Measurements from ENCODE around the gene TFPT. TPM values are rescaled to one million over a fixed set of nuclear protein-coding genes. Genes with fewer than 3 reads are reported as not detected.

Gene TFPT
- total RNA-seq, 1 experiment from 2014 or later = 10.3 TPM

DNA sequence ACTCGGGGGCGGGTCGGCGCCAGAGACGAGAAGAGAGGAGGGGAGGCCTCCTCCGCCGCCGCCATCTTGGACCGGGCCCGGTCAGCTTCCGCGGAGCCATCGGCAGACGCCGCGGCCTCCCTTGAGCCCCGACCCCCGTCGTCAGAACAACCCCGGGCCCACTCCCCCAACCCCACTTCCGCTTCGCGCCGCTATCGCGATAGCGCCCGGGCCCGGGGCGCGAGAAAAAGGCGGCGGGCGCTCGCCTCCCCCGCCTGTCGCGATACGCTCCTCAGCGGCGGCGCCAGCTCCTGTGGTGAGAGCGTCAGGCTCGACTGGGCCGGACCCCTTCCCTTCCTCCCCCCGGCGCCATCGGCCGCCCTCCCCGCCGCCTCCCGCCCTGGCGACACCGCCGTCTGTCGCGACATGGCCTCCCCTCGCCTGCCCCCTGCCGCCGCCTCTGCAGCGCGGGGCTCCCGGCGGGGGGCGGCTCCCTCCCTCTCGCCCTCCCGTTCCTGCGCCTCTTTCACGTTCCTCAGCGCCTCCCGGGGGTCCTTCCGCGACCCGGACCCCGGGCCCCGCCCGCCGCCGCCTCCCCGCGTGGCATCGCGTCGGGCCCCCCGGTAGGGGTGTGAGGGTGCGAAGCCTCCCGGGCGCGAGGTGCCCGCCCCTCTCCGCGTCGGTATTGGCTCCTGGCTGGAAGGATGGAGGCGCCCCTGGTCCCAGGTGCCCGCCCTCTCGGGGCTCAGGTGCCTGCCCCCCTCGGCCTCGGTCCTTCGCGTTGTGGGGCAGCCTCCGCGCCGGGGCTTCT is 22.4 kb upstream of the TFPT start, which contains the start of gene CNOT3:
TSS of gene CNOT3 (plus strand) at position 64 of the 790 bp plus-strand sequence. CDS start 5,217 bp downstream, outside the sequence.
- Histone ChIP-seq H3K36me3 (peaks cover 13% of the 10 kb centered on the region), H3K27ac (peak within 1 kb of the TSS; percentile 95), H3K4me1 (no peaks in the 10 kb centered on the region), H3K9me3 (replicated peaks) (no peaks in the 10 kb centered on the region), H3K27me3 (no peaks in the 10 kb centered on the region), H3K4me3 (peak within 1 kb of the TSS; percentile 83)
- no peak for DNase-seq

DNA sequence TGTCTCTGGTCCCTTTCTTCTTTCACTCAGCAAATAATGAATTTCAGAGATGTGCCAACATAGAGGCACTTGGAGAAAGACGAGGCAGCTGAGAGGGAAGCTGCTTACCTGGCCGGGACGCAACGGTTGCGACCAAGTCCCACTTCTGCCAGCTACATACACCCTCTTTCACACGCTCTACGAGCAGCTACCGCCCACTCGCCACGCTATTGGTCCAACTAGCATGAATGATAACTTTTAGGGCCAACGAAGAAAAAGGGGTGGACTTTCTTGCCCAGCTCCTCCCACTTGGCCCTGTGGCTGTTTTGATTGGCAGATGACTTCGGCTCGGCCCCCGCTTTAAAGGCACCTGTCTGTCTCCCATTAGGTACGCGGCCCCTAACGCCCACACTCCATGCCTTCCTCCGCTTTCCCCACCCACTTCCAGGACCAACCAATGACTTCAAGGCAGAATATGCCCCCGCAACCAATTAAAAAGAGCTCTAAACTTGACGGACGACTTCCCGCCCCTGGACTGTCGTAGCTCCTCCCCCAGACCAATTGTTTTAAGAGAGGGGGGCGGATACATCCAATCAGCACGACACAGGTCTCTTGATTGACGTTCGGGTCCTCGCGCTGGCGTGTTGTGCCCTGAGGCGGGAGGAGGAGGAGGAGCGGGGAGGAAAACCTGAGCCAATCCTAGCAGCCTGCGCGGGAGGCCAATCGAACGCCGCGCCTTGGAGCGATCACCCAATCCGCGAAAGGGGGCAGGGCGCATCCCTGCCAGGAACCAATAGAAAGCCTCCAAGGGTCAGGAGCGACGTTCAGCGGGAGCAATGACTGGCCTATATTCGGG is 21.6 kb upstream of the TFPT start:
- Histone ChIP-seq H3K36me3 (peaks cover 7% of the 10 kb centered on the region; the same call in 1 of the 2 replicates), H3K4me1 (no peaks in the 10 kb centered on the region), H3K9me3 (replicated peaks) (no peaks in the 10 kb centered on the region), H3K4me3 (peak overlapping the region; percentile 83), H3K27me3 (no peaks in the 10 kb centered on the region), H3K27ac (peak overlapping the region; percentile 95)
- peak; percentile 99 to 100 for DNase-seq

DNA sequence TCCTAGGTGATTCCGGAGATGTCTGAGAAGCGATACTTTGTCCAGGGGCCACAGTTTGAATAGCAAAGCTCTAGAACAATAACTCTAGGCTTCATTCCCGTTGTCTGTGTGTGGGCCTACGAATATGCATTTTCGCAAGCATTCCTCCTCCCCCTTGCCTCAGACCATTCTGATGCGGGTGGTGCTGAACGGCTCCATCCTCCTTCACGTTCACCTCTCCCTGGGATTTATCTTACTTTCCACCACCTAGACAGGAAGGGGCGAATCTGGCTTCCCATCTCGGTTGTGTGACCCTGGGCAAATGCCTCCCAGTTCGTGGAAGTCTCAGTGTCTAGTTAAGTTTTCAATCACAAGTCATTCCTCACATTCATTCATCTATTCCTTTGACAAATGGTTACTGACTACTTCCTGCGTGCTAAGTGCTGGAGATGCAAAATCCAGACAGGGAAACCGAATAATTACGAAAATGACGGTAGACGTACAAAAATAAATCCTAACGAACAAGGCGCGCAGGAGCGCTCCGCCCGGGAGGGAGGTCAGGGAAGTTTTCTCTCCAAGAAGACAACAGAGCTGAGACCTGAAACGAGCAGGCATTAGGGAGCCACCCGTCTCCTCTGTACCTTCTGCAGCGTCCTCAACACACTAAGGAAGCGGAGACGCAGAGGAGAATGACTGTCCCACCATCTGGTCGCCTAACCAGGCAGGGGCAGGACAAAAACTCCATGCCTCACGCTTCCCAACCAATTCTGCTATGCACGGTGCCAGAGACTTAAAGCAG is 20.8 kb upstream of the TFPT start:
- peak overlapping the region; percentile 21 for H3K27ac ChIP-seq
- peak overlapping the region; percentile 57 for H3K4me3 ChIP-seq
- no peaks in the 10 kb centered on the region for H3K27me3 ChIP-seq
- DNase-seq = no peak
- H3K9me3 ChIP-seq (replicated peaks) = no peaks in the 10 kb centered on the region
- no peaks in the 10 kb centered on the region for H3K4me1 ChIP-seq
- peaks cover 2% of the 10 kb centered on the region; the same call in 1 of the 2 replicates for H3K36me3 ChIP-seq

DNA sequence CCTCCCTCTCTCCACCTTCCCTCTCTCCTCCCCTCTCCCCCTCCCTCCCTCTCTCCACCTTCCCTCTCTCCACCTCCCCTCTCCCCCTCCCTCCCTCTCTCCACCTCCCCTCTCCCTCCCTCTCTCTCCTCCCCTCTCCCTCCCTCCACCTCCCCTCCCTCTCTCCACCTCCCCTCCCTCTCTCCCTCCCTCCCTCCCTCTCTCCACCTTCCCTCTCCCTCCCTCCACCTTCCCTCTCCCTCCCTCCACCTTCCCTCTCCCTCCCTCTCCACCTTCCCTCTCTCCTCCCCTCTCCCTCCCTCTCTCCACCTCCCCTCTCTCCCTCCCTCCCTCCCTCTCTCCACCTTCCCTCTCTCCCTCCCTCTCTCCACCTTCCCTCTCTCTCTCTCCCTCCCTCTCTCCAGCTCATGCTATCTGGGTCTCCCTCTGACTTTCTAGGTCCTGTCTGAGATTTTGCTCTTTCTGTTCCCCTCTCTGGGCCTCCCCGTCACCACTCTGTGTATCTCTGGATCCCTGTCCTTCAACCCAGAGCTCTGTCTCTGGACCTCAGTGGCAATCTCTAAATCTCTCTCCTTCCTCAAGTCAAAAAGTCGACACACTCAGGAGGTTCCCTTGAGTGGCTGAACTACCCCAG is 18.6 kb upstream of the TFPT start:
- H3K27me3 ChIP-seq = no peaks in the 10 kb centered on the region
- 0 out of 2 replicates have a peak, but pooled peaks cover 2% of the 10 kb centered on the region for H3K36me3 ChIP-seq
- H3K9me3 ChIP-seq (replicated peaks) = no peaks in the 10 kb centered on the region
- no peak overlapping the region for H3K27ac ChIP-seq
- DNase-seq = no peak
- H3K4me3 ChIP-seq = no peak overlapping the region
- H3K4me1 ChIP-seq = no peaks in the 10 kb centered on the region

DNA sequence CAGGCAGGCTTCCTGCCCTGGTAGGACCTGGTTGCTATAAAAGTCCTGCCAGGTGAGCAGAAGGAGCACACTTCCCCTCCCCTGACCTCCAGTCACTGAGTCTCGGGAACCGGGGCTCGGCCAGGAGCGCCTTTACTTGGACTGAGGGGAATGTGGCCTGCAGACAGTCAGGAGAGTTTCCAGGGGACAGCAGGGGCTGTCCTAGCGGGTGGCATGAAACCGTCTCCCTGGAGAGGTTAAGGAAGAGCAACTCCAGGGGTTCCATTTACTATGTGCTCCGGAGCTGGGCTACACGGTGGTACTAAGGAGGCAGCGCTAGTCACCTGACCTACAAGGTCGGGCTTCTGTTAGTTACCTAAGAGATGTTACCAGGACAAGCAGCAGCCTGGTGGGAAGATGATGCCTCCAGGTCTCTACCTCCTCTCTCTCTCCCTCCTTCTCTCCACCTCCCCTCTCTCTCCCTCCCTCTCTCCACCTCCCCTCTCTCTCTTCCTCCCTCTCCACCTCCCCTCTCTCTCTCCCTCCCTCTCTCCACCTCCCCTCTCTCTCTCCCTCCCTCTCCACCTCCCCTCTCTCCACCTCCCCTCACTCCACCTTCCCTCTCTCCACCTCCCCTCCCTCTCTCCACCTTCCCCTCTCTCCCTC is 18.0 kb upstream of the TFPT start:
- H3K9me3 ChIP-seq (replicated peaks) = no peaks in the 10 kb centered on the region
- H3K4me1 ChIP-seq = no peaks in the 10 kb centered on the region
- H3K36me3 ChIP-seq = 0 out of 2 replicates have a peak, but pooled peaks cover 2% of the 10 kb centered on the region
- H3K27ac ChIP-seq = no peak overlapping the region
- no peak overlapping the region for H3K4me3 ChIP-seq
- H3K27me3 ChIP-seq = no peaks in the 10 kb centered on the region
- DNase-seq = no peak

DNA sequence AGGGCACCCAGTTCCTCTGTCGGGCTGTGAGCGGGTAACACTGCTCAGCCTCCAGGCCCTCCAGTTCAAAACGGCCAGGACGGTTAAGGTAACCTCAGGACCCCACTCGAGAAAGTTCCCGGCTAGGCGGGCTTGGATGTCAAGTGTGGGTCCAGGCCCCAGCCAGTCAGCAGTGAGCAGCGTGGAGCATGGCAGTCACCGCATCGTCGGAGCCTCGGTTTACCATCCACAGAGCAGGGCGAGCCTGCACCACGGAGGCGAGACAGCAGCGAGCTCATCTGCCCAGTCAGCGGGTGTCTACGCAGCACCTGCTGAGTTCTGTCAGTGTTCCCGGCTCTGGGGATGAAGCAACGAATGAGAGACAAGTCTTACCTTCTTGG is 14.2 kb upstream of the TFPT start:
- Histone ChIP-seq H3K4me1 (no peaks in the 10 kb centered on the region), H3K9me3 (replicated peaks) (no peaks in the 10 kb centered on the region), H3K36me3 (peaks cover 16% of the 10 kb centered on the region), H3K4me3 (no peak overlapping the region), H3K27ac (no peak overlapping the region), H3K27me3 (no peaks in the 10 kb centered on the region)
- no peak for DNase-seq

DNA sequence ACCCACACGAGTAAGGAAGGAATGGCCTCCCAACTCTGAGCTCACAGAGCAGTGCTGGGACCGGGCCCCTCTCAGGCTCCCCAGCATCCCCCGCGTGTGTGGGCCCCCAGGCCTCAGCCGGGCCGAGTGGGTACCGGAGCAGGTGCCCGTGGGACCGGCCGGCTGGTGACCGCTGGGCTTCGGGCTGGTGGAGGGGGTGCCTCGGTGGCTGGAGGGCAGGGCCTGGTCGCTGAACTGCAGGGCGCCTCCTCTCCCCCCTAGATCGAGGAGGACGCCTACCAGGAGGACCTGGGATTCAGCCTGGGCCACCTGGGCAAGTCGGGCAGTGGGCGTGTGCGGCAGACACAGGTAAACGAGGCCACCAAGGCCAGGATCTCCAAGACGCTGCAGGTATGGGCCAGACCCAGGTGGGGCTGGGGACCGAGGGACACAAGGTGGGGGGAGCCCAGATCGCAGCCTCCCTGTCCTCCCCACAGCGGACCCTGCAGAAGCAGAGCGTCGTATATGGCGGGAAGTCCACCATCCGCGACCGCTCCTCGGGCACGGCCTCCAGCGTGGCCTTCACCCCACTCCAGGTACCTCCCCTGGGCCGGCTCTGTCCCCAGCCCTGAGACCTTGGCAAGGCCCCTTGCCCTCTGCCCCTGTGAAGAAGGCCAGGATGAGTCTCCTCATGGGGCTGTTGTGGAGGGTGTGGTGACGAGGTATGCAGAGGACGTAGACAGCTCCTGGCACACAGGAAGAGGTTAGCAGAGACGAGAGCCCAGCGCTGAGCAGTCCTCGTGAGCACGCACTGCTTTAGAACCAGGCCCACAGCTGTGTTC is 13.5 kb upstream of the TFPT start:
- Histone ChIP-seq H3K4me1 (no peaks in the 10 kb centered on the region), H3K27me3 (no peaks in the 10 kb centered on the region), H3K36me3 (peaks cover 17% of the 10 kb centered on the region), H3K9me3 (replicated peaks) (no peaks in the 10 kb centered on the region), H3K4me3 (no peak overlapping the region), H3K27ac (no peak overlapping the region)
- no peak for DNase-seq

DNA sequence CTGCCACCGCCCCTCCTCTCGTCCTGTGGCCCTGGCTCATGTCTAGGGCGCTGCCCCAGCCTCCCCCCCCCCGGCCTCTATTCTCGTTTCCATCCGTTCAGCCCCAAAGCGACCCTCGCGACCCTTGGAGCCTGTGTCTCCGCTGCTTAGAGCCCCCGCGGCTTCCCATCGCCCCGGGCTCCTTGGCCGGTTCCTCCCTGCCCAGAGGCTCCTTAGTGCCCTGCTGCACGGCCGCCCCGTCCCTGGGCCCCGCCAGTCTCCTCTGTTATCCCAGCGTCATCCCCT is 12.9 kb upstream of the TFPT start:
- Histone ChIP-seq H3K9me3 (replicated peaks) (no peaks in the 10 kb centered on the region), H3K27ac (no peak overlapping the region), H3K4me1 (no peaks in the 10 kb centered on the region), H3K4me3 (no peak overlapping the region), H3K36me3 (peaks cover 17% of the 10 kb centered on the region), H3K27me3 (no peaks in the 10 kb centered on the region)
- DNase-seq = no peak

DNA sequence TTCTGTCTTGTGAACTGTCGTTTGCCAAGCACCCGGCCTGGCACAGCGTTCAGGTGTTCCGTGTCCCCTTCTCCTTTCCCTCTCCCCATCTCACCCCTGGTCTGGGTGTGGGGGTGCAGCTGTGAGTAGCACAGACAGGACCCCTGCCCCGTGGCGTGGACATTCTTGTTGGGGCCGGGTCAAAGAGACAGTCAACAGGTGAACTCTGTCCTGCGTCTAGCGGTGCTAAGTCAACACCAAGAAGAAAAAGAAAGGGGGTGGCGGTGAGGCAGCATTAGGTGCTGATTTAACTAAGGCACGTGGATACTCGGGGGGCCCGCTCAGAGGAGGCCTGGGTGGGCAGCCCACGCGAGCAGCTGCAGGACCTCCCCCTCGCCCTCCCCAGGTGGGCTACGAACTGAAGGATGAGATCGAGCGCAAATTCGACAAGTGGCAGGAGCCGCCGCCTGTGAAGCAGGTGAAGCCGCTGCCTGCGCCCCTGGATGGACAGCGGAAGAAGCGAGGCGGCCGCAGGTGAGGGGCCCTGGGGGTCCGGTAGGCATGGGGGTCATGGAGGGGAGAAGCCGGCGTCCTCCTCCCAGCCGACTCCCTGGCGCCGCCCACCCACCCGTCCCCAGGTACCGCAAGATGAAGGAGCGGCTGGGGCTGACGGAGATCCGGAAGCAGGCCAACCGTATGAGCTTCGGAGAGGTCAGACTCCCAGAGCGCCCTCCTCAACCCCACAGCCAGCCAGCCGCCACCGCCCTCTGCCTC is 12.4 kb upstream of the TFPT start:
- H3K27me3 ChIP-seq = no peaks in the 10 kb centered on the region
- H3K27ac ChIP-seq = no peak overlapping the region
- H3K36me3 ChIP-seq = peaks cover 17% of the 10 kb centered on the region
- H3K4me1 ChIP-seq = no peaks in the 10 kb centered on the region
- no peak overlapping the region for H3K4me3 ChIP-seq
- no peak for DNase-seq
- no peaks in the 10 kb centered on the region for H3K9me3 ChIP-seq (replicated peaks)

DNA sequence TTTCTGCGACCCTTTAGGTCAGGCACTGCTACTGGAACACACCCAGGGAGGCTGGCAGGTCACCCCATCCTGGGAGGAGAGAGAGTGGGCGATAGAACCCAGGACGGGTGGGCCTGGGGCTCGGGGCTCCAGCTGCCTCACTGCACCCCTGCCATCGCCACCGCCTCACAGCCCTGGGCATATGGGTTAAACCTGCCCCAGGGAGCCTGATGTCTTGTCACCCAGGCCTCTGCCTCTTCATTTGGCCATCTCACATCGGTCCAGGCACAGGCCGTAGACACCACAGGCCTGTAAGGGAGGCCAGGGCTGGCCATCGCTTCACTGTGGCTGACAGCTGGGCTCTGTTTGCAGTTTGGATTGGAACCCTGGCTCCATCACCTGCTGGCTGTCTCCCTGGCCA is 10.3 kb upstream of the TFPT start:
- DNase-seq = no peak
- Histone ChIP-seq H3K4me3 (no peak overlapping the region), H3K4me1 (no peaks in the 10 kb centered on the region), H3K27ac (no peak overlapping the region), H3K27me3 (no peaks in the 10 kb centered on the region), H3K9me3 (replicated peaks) (no peaks in the 10 kb centered on the region), H3K36me3 (peaks cover 19% of the 10 kb centered on the region)

DNA sequence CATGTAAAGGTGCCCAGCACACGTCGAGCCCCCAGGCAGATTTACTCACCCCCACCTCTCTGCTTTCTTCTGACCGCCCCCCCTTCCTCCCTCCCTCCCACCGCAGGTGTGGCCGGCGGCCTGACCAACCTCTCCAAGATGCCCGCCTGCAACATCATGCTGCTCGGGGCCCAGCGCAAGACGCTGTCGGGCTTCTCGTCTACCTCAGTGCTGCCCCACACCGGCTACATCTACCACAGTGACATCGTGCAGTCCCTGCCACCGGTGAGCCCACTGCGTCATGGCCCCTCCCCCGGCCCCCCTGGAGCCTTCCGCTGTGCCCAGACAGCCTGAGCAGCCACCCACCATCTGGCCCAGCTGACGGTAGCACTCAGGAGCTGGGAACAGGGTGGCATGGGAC is 8.9 kb upstream of the TFPT start:
- Histone ChIP-seq H3K4me3 (no peak overlapping the region), H3K27me3 (no peaks in the 10 kb centered on the region)

DNA sequence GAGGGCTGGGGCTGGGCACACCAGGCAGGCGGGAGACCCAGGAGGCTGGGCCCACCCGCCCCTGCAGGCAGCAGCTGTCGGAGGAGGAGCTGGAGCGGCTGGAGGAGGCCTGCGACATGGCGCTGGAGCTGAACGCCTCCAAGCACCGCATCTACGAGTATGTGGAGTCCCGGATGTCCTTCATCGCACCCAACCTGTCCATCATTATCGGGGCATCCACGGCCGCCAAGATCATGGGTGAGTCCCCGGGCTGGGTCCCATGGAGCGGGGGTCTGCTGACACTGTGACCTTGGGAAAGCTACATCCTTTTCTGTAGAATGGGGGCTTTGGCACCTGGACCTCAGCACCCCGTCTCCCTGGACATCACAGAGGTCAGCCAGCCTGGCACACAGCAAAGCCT is 8.2 kb upstream of the TFPT start:
- DNase-seq = no peak
- Histone ChIP-seq H3K27ac (no peak overlapping the region), H3K4me3 (no peak overlapping the region), H3K9me3 (replicated peaks) (no peaks in the 10 kb centered on the region), H3K27me3 (no peaks in the 10 kb centered on the region), H3K4me1 (no peaks in the 10 kb centered on the region), H3K36me3 (peaks cover 23% of the 10 kb centered on the region)

More for the DNA sequence above, 8.9 kb upstream of the TFPT start:
- Histone ChIP-seq H3K27ac (no peak overlapping the region), H3K36me3 (peaks cover 23% of the 10 kb centered on the region), H3K9me3 (replicated peaks) (no peaks in the 10 kb centered on the region), H3K4me1 (no peaks in the 10 kb centered on the region)
- no peak for DNase-seq

DNA sequence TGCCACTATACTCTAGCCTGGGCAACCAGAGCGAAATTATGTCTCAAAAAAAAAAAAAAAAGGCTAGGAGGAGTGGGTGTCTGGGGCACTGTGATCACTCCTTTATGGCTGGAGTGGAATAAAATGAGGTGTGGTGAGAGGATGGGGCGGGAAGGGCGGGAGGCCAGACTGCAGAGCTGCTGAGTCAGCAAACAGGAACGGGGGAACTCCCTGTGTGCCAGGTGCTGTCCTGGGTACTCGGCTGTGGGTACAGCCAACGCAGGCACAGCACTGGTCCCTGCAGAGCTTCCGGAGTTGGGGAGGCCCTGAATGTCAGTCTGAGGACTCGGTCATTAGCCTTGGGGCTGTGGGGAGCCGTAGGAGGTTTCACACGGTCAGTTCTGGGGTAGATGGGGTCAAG is 5.8 kb upstream of the TFPT start:
- Histone ChIP-seq H3K4me1 (peaks cover 3% of the 10 kb centered on the region; the same call in 1 of the 2 replicates), H3K4me3 (no peak overlapping the region), H3K9me3 (replicated peaks) (no peaks in the 10 kb centered on the region), H3K27ac (no peak overlapping the region), H3K27me3 (no peaks in the 10 kb centered on the region), H3K36me3 (peaks cover 20% of the 10 kb centered on the region)
- DNase-seq = no peak

Data from SJCRH30 (cell line).